Measurements from ENCODE around the gene CDK16. TPM values are rescaled to one million over a fixed set of nuclear protein-coding genes. Genes with fewer than 3 reads are reported as not detected.

Gene CDK16
- total RNA-seq, 5 donors from 2014 or later (not counting 1 experiment from before 2014, with no cell fraction given) = 54.7 to 139 (median 60.4) TPM

GRCh38 chrX:47264483-47265173 lies 46.1 kb downstream of the CDK16 start:
- ChIA-PET POLR2A (no interaction called here), CTCF (interaction anchor here in 1 of 2 donors (0.6 kb wide), 1 partner anchor 48 kb away, joined by 3 read pairs; no protein-coding TSS in a partner anchor)
- Histone ChIP-seq H3K27ac (ENCODE audit: low read length) (no peak overlapping the region), H3K36me3 (ENCODE audit: control insufficient read depth in 2 of 2, extremely low read depth in 1 of 2, insufficient read depth in 1 of 2, low read length in 1 of 2) (no peaks in the 10 kb centered on the region), H3K9me3 (no peaks in the 10 kb centered on the region), H3K27me3 (replicated peaks in 1 of 2; ENCODE audit: control insufficient read depth in 2 of 2, extremely low read depth in 1 of 2, insufficient read depth in 2 of 2, low read length in 1 of 2) (no peaks in the 10 kb centered on the region), H3K4me3 (ENCODE audit: control insufficient read depth in 1 of 2, extremely low read depth in 1 of 2, low read length in 1 of 2) (no peak overlapping the region), H3K4me1 (ENCODE audit: control insufficient read depth in 1 of 2, extremely low read depth in 1 of 2, insufficient read depth in 2 of 2, low read length in 2 of 2) (no peaks in the 10 kb centered on the region)
- DNase-seq (no peak), ATAC-seq (replicated peaks in 1 of 4) (no peak)
- H3K27ac Mint-ChIP-seq = no peak overlapping the region
- no peaks in the 10 kb centered on the region for H3K9me3 Mint-ChIP-seq
- H3K27me3 Mint-ChIP-seq = peaks cover 0 to 10% of the 10 kb centered on the region in 2 donors
- H3K4me3 Mint-ChIP-seq = no peak overlapping the region
- H3K36me3 Mint-ChIP-seq = no peaks in the 10 kb centered on the region
- no CpG with 5 or more reads among the region's 7 CpGs for WGBS (ENCODE audit: insufficient coverage)
- H3K4me1 Mint-ChIP-seq = peaks cover 0 to 2% (median 0%) of the 10 kb centered on the region in 3 donors

GRCh38 chrX:47266643-47267042 lies 48.2 kb downstream of the CDK16 start:
- Mint-ChIP-seq H3K4me1 (peaks cover 0 to 2% (median 0%) of the 10 kb centered on the region in 3 donors), H3K9me3 (no peaks in the 10 kb centered on the region), H3K4me3 (no peak overlapping the region), H3K36me3 (no peaks in the 10 kb centered on the region), H3K27ac (no peak overlapping the region), H3K27me3 (peaks cover 0 to 10% of the 10 kb centered on the region in 2 donors)
- ATAC-seq (replicated peaks in 1 of 4) = no peak
- CTCF ChIA-PET = no interaction called here
- Histone ChIP-seq H3K4me1 (ENCODE audit: control insufficient read depth in 1 of 2, extremely low read depth in 1 of 2, insufficient read depth in 2 of 2, low read length in 2 of 2) (no peaks in the 10 kb centered on the region), H3K9me3 (no peaks in the 10 kb centered on the region), H3K27me3 (replicated peaks in 1 of 2; ENCODE audit: control insufficient read depth in 2 of 2, extremely low read depth in 1 of 2, insufficient read depth in 2 of 2, low read length in 1 of 2) (no peaks in the 10 kb centered on the region), H3K27ac (ENCODE audit: low read length) (no peak overlapping the region), H3K36me3 (ENCODE audit: control insufficient read depth in 2 of 2, extremely low read depth in 1 of 2, insufficient read depth in 1 of 2, low read length in 1 of 2) (no peaks in the 10 kb centered on the region), H3K4me3 (ENCODE audit: control insufficient read depth in 1 of 2, extremely low read depth in 1 of 2, low read length in 1 of 2) (no peak overlapping the region)
- 20% methylated on average over 1 of the region's 7 CpGs for WGBS (ENCODE audit: insufficient coverage)
- POLR2A ChIA-PET = no interaction called here
- no peak for DNase-seq

- Histone ChIP-seq H3K27ac (ENCODE audit: low read length) (no peak overlapping the region), H3K4me3 (ENCODE audit: control insufficient read depth in 1 of 2, extremely low read depth in 1 of 2, low read length in 1 of 2) (no peak overlapping the region), H3K9me3 (no peaks in the 10 kb centered on the region), H3K4me1 (ENCODE audit: control insufficient read depth in 1 of 2, extremely low read depth in 1 of 2, insufficient read depth in 2 of 2, low read length in 2 of 2) (no peaks in the 10 kb centered on the region), H3K36me3 (ENCODE audit: control insufficient read depth in 2 of 2, extremely low read depth in 1 of 2, insufficient read depth in 1 of 2, low read length in 1 of 2) (no peaks in the 10 kb centered on the region), H3K27me3 (replicated peaks in 1 of 2; ENCODE audit: control insufficient read depth in 2 of 2, extremely low read depth in 1 of 2, insufficient read depth in 2 of 2, low read length in 1 of 2) (no peaks in the 10 kb centered on the region)
- Mint-ChIP-seq H3K9me3 (no peaks in the 10 kb centered on the region), H3K27me3 (peaks cover 0 to 15% of the 10 kb centered on the region in 2 donors), H3K4me1 (no peaks in the 10 kb centered on the region), H3K36me3 (no peaks in the 10 kb centered on the region), H3K4me3 (no peak overlapping the region), H3K27ac (no peak overlapping the region)
- POLR2A ChIA-PET = no interaction called here
- ATAC-seq (replicated peaks in 1 of 4) = no peak
- CTCF ChIA-PET = no interaction called here
- DNase-seq = no peak
- WGBS (ENCODE audit: insufficient coverage) = no CpG with 5 or more reads among the region's 2 CpGs
Measured at GRCh38 chrX:47272013-47272408, 53.5 kb downstream of the CDK16 start.

- POLR2A ChIA-PET = no interaction called here
- no peak for ATAC-seq (replicated peaks in 1 of 4)
- Mint-ChIP-seq H3K4me1 (no peaks in the 10 kb centered on the region), H3K4me3 (no peak overlapping the region), H3K27ac (no peak overlapping the region), H3K36me3 (no peaks in the 10 kb centered on the region), H3K9me3 (no peaks in the 10 kb centered on the region), H3K27me3 (peaks cover 0 to 18% of the 10 kb centered on the region in 2 donors)
- H3K36me3 ChIP-seq (ENCODE audit: control insufficient read depth in 2 of 2, extremely low read depth in 1 of 2, insufficient read depth in 1 of 2, low read length in 1 of 2) = no peaks in the 10 kb centered on the region
- no peaks in the 10 kb centered on the region for H3K4me1 ChIP-seq (ENCODE audit: control insufficient read depth in 1 of 2, extremely low read depth in 1 of 2, insufficient read depth in 2 of 2, low read length in 2 of 2)
- no peaks in the 10 kb centered on the region for H3K9me3 ChIP-seq
- H3K27ac ChIP-seq (ENCODE audit: low read length) = no peak overlapping the region
- no peaks in the 10 kb centered on the region for H3K27me3 ChIP-seq (replicated peaks in 1 of 2; ENCODE audit: control insufficient read depth in 2 of 2, extremely low read depth in 1 of 2, insufficient read depth in 2 of 2, low read length in 1 of 2)
- DNase-seq = no peak
- H3K4me3 ChIP-seq (ENCODE audit: control insufficient read depth in 1 of 2, extremely low read depth in 1 of 2, low read length in 1 of 2) = no peak overlapping the region
- CTCF ChIA-PET = no interaction called here
- WGBS (ENCODE audit: insufficient coverage) = 49% methylated on average over 3 of the region's 7 CpGs
Measured at GRCh38 chrX:47273011-47273730, 54.7 kb downstream of the CDK16 start.

GRCh38 chrX:47278691-47279090 lies 60.2 kb downstream of the CDK16 start:
- H3K27ac ChIP-seq (ENCODE audit: low read length) = no peak overlapping the region
- POLR2A ChIA-PET = no interaction called here
- no peaks in the 10 kb centered on the region for H3K9me3 ChIP-seq
- H3K4me3 ChIP-seq (ENCODE audit: control insufficient read depth in 1 of 2, extremely low read depth in 1 of 2, low read length in 1 of 2) = no peak overlapping the region
- Mint-ChIP-seq H3K4me1 (peaks cover 0 to 5% (median 0%) of the 10 kb centered on the region in 3 donors), H3K27ac (no peak overlapping the region), H3K27me3 (peaks cover 0 to 17% of the 10 kb centered on the region in 2 donors), H3K9me3 (no peaks in the 10 kb centered on the region), H3K4me3 (no peak overlapping the region), H3K36me3 (no peaks in the 10 kb centered on the region)
- DNase-seq (no peak), ATAC-seq (replicated peaks in 1 of 4) (no peak)
- H3K27me3 ChIP-seq (replicated peaks in 1 of 2; ENCODE audit: control insufficient read depth in 2 of 2, extremely low read depth in 1 of 2, insufficient read depth in 2 of 2, low read length in 1 of 2) = no peaks in the 10 kb centered on the region
- no peaks in the 10 kb centered on the region for H3K4me1 ChIP-seq (ENCODE audit: control insufficient read depth in 1 of 2, extremely low read depth in 1 of 2, insufficient read depth in 2 of 2, low read length in 2 of 2)
- WGBS (ENCODE audit: insufficient coverage) = no CpG with 5 or more reads among the region's 2 CpGs
- CTCF ChIA-PET = no interaction called here
- no peaks in the 10 kb centered on the region for H3K36me3 ChIP-seq (ENCODE audit: control insufficient read depth in 2 of 2, extremely low read depth in 1 of 2, insufficient read depth in 1 of 2, low read length in 1 of 2)

Data from T-cell (primary cell).